Glomerular endothelial cell (primary cell): Measurements from ENCODE around the gene WAS. TPM values are rescaled to one million over a fixed set of nuclear protein-coding genes. Genes with fewer than 3 reads are reported as not detected.
"Not testable (repeated sequence)": the region's sequence is repeated elsewhere in the genome, so short reads cannot be mapped to it uniquely, and the experiment has no call there.

Source experiments
- DNase-seq: peaks from one replicate; pipeline ENCODE4 v3.0.0-alpha.2; 2011; ENCODE audit warnings: low read depth, low spot score; ENCODE audit errors: extremely low read depth
- total RNA-seq: library from RNA; depleted of rRNA; stranded (reverse); fragments of >200 nt; gene quantifications from 2 replicates; pipeline ENCODE4 v1.2.3, GENCODE V29; 2015

Gene WAS
- 0.39 and 0.53 TPM in 2 replicates for total RNA-seq

DNA sequence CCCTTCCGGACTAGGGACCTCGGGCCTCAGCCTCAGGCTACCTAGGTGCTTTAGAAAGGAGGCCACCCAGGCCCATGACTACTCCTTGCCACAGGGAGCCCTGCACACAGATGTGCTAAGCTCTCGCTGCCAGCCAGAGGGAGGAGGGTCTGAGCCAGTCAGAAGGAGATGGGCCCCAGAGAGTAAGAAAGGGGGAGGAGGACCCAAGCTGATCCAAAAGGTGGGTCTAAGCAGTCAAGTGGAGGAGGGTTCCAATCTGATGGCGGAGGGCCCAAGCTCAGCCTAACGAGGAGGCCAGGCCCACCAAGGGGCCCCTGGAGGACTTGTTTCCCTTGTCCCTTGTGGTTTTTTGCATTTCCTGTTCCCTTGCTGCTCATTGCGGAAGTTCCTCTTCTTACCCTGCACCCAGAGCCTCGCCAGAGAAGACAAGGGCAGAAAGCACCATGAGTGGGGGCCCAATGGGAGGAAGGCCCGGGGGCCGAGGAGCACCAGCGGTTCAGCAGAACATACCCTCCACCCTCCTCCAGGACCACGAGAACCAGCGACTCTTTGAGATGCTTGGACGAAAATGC, at the start of gene WAS:
Gene WAS, plus strand, starts transcription at position 389 of the 572 bp plus-strand sequence. Its CDS starts 55 bp downstream, at position 444.
- DNase-seq: no peak

DNA sequence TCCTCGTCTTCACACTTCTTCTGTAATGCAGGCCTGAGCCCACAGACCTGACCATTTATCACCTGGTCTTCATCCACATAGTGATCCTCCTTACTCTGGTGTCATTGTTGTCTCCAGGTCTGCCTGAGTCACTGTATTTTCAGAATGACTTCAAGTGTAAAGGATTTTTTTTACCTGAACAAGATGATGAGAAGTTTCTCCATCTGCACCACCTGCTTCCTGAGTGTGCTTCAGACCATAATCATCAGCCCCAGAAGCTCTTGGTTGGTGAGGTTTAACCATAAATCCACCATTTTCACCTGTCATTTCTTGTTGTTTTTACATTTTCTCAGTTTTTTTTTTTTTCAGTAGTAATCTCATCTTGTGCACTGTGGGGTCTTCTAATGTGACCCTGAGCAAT, 47.3 kb upstream of the WAS start:
- no peak for DNase-seq

DNA sequence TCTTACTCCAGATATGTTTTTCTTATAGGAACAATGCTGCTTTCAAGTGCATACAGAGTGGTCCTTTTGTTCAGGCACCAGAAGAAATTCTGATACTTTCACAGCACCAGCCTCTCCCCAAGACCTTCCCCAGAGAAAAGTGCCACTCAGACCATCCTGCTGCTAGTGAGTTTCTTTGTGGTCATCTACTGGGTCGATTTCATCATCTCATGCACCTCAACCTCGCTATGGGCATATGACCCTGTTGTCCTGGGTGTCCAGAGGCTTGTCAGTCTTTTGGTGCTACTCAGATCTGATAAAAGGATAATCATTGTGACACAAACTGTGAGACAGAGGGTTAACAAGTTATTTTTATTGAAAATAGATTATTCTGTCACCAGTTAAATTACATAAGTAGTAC, 46.8 kb upstream of the WAS start:
- no peak for DNase-seq

DNA sequence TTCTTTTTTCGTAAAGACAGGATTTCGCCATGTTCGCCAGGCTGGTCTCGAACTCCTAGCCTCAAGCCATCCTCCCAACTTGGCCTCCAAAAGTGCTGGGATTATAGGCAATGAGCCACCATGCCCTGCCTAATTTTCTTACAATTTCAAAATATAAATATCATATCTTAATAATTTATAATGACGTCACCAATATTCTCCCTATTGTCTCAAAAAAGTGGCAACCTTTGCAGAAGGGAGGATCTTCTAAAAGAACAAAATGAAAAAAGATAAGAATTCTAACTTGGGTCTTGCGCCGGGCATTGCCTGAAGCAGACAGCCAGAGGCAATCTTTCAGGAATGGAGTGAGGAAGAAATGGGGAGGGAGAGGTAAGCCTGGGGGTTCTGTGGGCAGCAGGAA, 37.9 kb upstream of the WAS start:
- DNase-seq: no peak

DNA sequence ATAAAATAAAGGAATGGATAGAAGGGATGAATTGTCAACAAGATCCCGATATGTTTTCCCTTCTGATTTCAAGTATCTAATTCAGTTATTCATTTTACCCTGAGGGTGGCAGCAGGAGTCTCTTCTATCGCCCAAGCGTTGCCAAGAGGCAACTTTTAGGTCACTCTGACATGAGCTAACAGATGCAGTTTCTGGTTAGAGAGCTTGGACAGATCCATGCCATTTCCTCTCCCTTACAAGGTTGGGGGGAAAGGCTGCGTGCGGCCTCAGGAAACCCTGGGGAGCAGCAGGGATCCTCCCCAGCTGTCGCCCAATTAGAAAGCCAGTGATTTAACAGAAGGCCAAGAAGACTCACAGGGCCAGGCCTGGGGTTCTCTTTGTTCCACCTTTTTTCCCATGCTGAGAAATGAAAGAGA, 35.3 kb upstream of the WAS start:
- DNase-seq: no peak

DNA sequence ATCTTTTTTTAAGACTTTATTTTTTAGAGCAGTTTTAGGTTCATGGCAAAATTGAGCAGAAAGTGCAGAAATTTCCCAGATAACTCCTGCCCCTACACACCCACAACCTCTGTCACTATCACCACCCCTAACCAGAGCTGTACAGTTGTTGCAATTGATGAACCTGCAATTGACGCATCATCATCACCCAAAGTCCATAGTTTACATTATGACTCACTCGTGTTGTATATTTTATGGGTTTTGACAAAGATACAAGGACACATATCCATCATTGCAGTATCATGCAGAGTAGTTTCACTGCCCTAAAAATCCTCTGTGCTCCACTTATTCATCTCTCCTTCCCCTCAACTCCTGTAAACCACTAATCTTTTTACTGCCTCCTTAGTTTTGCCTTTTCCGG, 34.5 kb upstream of the WAS start:
- no peak for DNase-seq

DNA sequence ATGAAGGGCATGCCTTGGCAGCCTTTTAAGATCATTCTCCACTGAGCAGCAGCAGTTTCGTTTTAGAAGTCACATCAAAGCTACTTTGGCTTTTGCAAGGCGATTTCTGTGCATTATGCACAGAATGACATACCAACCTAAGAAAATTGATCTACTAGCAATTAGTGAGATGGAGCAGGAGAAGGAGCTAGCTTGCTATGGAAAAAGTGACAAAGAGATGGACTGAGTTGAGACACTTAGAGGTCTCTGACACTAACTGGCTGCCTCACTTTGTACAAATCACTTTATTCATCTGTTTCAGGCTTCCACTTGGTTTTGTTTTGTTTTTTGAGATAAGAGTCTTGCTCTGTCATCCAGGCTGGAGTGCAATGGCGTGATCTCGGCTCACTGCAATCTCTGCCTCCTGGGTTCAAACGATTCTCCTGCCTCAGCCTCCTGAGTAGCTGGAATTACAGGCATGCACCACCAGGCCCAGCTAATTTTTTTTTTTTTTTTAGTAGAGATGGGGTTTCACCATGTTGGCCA, 31.5 kb upstream of the WAS start:
- not testable (repeated sequence) for DNase-seq

DNA sequence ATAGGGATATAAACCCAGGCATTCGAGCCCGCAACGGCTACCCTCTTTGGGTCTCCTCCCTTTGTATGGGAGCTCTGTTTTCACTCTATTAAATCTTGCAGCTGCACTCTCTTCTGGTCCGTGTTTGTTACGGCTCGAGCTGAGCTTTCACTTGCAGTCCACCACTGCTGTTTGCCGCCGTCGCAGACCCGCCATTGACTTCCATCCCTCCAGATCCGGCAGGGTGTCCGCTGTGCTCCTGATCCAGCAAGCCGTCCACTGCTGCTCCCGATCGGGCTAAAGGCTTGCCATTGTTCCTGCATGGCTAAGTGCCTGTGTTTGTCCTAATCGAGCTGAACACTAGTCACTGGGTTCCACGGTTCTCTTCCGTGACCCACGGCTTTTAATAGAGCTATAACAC, 28.9 kb upstream of the WAS start:
- DNase-seq: not testable (repeated sequence)

DNA sequence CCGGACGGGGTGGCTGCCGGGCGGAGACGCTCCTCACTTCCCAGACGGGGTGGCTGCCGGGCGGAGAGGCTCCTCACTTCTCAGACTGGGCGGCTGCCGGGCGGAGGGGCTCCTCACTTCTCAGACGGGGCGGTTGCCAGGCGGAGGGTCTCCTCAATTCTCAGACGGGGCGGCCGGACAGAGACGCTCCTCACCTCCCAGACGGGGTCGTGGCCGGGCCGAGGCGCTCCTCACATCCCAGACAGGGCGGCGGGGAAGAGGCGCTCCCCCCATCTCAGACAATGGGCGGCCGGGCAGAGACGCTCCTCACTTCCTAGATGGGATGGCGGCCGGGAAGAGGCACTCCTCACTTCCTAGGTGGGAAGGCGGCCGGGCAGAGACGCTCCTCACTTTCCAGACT, 23.9 kb upstream of the WAS start:
- not testable (repeated sequence) for DNase-seq

DNA sequence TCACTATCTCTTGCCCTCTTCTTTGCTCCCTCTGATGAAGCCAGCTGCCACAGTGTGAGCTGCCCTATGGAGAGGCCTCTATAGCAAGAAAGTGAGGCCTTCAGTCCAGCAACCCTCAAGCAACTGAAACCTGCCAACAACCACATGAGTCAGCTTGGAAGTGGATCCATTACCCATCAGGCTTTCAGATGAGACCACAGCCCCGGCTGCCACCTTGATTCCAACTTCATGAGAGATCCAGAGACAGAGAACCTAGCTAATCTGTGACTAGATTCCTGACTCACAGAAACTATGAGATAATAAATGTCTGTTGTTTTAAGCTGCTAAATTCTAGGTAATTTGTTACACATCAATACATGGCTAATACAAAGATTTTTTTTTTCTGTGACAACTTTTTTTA, 20.4 kb upstream of the WAS start:
- no peak for DNase-seq

DNA sequence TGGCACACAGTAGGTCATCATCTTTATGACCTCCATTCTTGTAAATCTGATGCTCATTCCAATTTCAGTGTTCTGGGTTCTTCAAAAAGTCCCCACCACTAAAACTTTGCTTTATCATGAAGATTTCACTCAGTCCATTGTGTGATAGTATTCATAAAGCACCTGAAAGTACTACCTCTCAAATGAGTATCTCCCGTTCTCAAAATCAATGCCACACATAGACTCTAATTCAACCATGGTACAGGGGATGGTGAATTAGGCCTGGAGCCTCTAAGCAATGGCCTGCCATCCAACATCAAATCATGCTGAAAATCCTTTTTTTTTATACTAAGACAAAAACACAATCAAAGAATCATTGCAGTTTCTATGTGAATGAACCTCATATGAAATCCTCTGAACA, 19.4 kb upstream of the WAS start:
- no peak for DNase-seq

DNA sequence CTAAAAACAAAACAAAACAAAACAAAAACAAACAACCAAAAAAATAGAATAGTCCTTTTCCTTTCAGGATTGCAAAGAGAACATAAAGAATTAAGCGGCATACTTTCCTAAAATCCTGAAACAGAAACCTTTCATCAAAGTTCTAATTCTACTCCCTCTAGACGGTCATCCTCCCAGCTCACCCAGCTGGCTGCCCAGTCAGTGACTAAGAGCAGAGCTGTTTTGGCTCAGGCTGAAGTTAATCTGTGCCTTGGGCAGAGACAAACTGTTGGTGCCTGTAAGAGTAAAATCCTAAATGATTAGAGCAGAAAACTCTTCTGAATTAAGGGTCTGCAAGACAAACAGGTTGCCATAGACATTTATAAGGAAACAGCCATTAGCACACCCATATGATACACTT, 17.6 kb upstream of the WAS start:
- no peak for DNase-seq

DNA sequence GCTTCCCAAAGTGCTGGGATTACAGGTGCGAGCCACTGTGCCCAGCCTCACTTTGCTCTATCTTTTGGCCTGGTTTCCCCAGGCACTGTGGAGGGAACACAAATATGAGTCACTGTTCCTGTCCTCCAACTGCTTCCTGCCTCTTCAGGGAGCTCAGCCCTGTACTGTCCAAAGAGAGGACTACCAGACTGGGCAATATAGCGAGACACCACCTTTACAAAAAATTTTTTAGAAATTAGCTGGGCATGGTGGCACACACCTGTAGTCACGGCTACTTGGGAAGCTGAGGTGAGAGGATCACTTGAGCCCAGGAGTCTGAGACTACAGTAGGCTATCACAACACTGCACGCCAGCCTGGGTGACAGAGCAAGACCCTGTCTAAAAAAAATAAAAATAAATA, 16.9 kb upstream of the WAS start:
- no peak for DNase-seq

DNA sequence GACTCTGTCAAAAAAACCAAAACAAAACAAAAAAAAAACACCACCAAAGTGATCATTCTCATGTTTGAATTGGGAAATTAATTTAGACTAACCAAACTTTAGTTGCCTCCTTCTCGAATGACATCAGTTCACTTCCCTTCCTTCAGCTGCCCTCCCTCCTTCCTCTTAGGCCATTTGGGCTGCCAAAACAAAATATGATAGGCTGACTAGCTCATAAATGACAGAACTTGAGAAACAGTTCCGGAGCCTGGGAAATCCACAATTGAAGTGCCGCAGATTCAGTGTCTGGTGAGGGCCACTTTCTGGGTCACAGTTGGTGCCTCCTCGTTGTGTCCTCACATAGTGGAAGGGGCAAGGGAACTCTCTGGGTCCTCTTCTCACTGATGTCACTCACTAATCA, 16.1 kb upstream of the WAS start:
- DNase-seq: no peak

DNA sequence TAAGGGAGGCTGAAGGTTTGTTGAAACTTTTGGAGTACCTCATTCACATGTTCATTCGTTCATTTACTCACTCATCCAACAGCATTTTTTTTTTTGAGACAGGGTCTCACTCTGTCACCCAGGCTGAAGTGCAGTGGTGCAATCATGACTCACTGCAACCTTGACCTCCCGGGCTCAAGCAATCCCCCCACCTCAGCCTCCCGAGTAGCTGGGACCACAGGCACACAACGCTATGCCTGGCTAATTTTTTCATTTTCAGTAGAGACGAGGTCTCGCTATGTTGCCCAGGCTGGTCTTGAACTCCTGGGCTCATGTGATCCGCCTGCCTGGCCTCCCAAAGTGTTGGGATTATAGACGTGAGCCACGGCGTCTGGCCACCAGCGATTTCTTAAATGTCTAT, 15.4 kb upstream of the WAS start:
- not testable (repeated sequence) for DNase-seq

DNA sequence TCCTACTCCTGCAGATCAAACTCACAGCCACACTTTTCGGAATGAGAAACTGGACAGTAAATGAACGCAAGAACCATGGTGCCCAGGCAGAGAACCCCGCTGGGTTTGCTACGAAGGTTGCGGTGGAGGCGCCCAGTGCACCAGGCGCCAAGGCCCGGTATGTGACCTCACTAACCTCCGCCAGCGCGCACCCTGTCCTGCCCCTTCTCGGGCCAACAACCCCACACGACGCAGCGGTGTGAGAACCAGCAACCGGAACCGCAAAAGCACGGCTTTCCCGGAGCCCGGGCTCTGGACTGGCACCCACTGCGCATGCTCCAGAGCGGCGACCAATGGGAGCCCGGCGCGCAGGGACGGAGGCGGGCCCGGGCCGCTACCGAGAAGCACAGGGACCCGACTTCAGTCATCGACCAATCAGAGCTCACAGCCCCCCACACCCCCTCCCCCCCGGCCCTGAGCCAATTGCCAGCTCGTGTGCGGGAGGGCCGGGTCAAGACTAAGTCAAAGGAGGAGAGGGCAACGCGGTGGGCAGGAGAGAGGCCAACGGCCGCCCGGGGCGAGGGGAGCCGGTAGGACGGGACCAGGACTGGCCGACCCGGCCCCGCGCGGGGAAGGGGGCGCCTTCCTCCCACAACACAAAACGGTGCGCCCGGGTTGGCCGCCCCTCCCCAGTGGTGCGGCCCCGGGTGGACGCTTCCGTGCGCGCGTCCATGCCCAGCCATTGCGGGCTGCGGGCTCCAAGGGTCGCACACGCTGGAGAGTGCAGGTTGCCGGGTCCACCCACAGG, 7.3 kb upstream of the WAS start:
- DNase-seq: no peak

DNA sequence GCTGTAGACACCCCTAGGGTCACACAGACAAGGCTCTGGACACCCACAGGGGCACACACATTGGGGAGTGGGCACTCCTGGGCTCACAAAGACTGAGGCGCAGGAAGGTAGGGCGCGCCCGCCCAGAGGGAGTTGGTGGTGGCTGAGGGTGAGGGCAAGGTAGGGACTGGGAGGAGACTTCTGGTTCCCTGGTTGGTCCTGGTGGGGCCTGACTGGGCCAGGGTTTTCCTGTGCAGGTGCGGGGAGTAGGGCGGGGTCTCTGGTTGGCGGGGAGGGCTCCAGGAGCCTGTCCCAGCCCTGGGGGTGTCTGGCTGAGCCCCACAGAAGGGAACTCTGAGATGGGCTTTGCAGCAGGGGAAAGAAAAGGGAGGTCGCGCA, 6.7 kb upstream of the WAS start:
- DNase-seq: no peak

DNA sequence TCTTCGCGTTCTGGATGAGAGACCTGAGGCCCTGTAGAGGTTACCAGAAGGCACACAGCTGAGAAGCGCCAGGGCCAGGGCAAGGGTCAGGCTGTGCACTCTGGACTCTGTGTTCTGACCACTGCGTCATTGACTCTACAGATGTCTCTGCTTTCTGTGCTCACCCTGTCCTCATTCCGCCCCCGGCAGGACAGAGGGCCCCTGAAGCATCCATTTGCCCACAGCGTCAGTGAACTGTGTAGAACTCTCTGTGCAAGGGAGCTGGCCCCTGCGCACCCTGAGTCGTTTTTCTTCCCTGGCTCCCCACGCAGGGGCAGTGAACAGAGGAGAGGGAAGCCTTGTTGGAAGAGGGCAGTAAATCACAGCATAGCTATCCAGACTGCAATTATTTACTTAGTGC, 6.1 kb upstream of the WAS start:
- DNase-seq: no peak

DNA sequence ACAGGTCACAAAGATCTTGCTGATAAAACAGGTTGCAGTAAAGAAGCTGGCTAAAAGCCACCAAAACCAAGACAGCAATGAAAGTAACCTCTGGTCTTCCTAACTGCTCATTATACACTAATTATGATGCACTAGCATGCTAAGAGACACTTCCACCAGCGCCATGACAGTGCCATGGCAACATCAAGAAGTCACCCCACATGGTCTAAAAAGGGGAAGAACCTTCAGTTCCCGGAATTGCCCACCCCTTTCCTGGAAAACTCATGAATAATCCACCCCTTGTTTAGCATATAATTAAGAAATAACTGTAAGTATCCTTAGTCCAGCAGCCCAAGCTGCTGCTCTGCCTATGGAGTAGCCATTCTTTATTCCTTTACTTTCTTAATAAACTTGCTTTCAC, 3.1 kb upstream of the WAS start:
- not testable (repeated sequence) for DNase-seq

DNA sequence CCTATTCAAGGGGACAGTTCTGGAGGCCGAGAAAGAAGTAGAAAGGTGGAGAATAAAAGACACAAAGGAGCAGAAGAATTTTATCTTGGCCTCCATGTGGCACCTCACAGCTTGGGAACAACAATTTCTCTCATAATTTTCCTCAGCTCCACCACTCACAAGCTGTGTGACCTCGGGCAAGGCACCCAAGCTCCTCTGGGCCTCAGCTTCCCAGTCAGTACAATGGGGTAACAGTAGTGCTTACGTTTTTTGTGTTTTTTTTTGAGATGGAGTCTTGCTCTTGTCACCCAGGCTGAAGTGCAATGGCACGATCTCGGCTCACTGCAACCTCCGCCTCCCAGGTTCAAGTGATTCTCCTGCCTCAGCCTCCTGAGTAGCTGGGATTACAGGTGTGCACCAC, 2.7 kb upstream of the WAS start:
- not testable (repeated sequence) for DNase-seq

DNA sequence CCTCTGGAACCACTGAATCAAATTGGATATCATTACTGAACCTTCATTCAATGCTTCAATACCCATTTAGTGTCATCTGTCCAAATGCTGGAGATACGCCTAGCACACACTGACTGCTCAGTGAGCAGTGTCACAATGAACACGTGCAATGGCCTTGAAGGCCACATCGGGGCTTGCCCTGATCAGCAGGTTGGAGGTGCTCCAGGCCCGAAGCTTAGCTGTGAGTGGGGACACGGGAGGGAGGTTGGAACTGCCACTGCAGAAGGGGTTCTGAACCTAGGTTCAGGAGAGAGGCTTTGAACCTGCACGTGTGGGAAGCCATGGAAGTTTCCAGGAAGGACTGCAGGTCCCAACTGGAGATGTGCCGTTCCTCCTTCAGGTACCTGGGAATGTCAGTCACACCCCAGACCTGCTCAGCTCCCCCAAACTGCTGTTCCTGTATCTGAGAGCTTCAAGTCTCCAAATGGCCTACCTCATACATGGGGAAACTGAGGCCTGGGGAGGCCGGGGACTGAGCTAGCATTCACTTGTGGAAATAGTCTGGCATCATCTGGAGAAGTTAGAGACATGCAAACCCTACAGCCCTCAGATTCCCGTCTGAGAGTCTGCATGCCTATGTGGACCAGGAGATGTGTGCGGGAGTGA, 1.9 kb upstream of the WAS start:
- DNase-seq: no peak

DNA sequence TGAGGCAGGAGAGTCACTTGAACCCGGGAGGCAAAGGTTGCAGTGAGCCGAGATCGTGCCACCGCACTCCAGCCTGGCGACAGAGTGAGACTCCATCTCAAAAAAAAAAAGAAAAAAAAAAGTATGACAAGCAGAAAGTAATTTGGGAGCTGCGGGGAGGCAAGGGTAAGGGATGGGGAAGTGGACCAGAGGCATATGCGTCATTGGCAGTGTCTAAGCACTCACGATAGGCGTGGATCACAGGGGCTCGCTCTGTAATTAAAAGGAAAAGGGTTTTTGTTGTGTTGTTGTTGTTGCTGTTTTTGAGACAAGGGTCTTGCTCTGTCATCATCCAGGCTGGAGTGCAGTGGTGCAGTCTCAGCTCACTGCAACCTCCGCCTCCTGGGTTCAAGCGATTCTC, 804 bp upstream of the WAS start:
- DNase-seq: not testable (repeated sequence)
